HUDEP-2 (cell line): ENCODE data around the gene ATP1B3.
"Not testable (repeated sequence)": the region's sequence is repeated elsewhere in the genome, so short reads cannot be mapped to it uniquely, and the experiment has no call there.

ENCODE experiments used
- DNase-seq, 76 experiments: peaks; one replicate each; lab custom pipeline; 2025; ENCODE audit not compliant: unreplicated experiment in 76 of 76; lab: John Stamatoyannopoulos, UW

Gene ATP1B3

GRCh38 chr3:141860086-141860669 is 16.3 kb upstream of the ATP1B3 start:
- no peak for DNase-seq

GRCh38 chr3:141860766-141861513 is 15.5 kb upstream of the ATP1B3 start:
- DNase-seq: no peak

- DNase-seq: no peak
These were observed 14.1 kb upstream of the ATP1B3 start for GRCh38 chr3:141862279-141862816.

GRCh38 chr3:141863491-141863890 is 13.0 kb upstream of the ATP1B3 start:
- DNase-seq: no peak

- no peak for DNase-seq
These were observed 12.0 kb upstream of the ATP1B3 start for GRCh38 chr3:141864281-141864970.

- no peak for DNase-seq
These were observed 11.3 kb upstream of the ATP1B3 start for GRCh38 chr3:141865101-141865500.

- DNase-seq: no peak
These were observed 6.3 kb upstream of the ATP1B3 start for GRCh38 chr3:141870091-141870687.

GRCh38 chr3:141875374-141875892 is 1.0 kb upstream of the ATP1B3 start:
- DNase-seq: peak in 72 of 76 experiments; percentile 7 to 81 (median 64)

GRCh38 chr3:141875893-141876380 is 506 bp upstream of the ATP1B3 start:
- DNase-seq: peak in 42 of 76 experiments; percentile 8 to 72 (median 46)

GRCh38 chr3:141876891-141877621 is 613 bp downstream of the ATP1B3 start:
- peak in 26 of 76 experiments; percentile 3 to 36 (median 19) for DNase-seq

GRCh38 chr3:141877911-141878310 is 1.5 kb downstream of the ATP1B3 start:
- peak in 16 of 76 experiments; percentile 2 to 46 (median 18) for DNase-seq

- DNase-seq: no peak
These were observed 1.9 kb downstream of the ATP1B3 start for GRCh38 chr3:141878326-141878725.

GRCh38 chr3:141878817-141879216 is 2.4 kb downstream of the ATP1B3 start:
- DNase-seq: no peak

- no peak for DNase-seq
These were observed 5.3 kb downstream of the ATP1B3 start for GRCh38 chr3:141881702-141882101.

- no peak for DNase-seq
These were observed 10.6 kb downstream of the ATP1B3 start for GRCh38 chr3:141887051-141887450.

GRCh38 chr3:141888548-141888947 is 12.1 kb downstream of the ATP1B3 start:
- DNase-seq: not testable (repeated sequence)

- no peak for DNase-seq
These were observed 18.2 kb downstream of the ATP1B3 start for GRCh38 chr3:141894524-141895176.

- DNase-seq: no peak
These were observed 19.3 kb downstream of the ATP1B3 start for GRCh38 chr3:141895731-141896130.

- no peak for DNase-seq
These were observed 22.5 kb downstream of the ATP1B3 start for GRCh38 chr3:141898908-141899307.
